Measurements from ENCODE around the gene NFAT5. TPM values are rescaled to one million over a fixed set of nuclear protein-coding genes. Genes with fewer than 3 reads are reported as not detected.

NFAT5 gene
- total RNA-seq, 1 experiment from 2014 or later = 38.2 TPM

- H2AFZ ChIP-seq = no peak overlapping the region
- no TSS peak for BruUV-seq (replicated peaks)
- peaks cover 87% of the 10 kb centered on the region for H4K20me1 ChIP-seq (ENCODE audit: insufficient read depth)
- CTCF ChIA-PET = no interaction called here
- H3K79me2 ChIP-seq (ENCODE audit: low read depth) = peaks cover 99% of the 10 kb centered on the region
- DNase-seq = no peak
- POLR2A ChIA-PET (ENCODE audit: unreplicated experiment) = no interaction called here
- H3K27ac ChIP-seq = no peak overlapping the region
- no peak overlapping the region for H3K4me3 ChIP-seq
- H3K4me1 ChIP-seq (replicated peaks; ENCODE audit: insufficient read depth) = peaks cover 31% of the 10 kb centered on the region
- H3K9me3 ChIP-seq (ENCODE audit: insufficient read depth, low read depth) = no peaks in the 10 kb centered on the region
- H3F3A ChIP-seq (ENCODE audit: insufficient read depth, low read depth) = peaks cover 62% of the 10 kb centered on the region
- H3K9me2 ChIP-seq (ENCODE audit: insufficient read depth) = no peaks in the 10 kb centered on the region
- intact Hi-C loops (cut with micrococcal nuclease; ENCODE audit: unreplicated experiment) = no loop called here
- H3K36me3 ChIP-seq (ENCODE audit: low read depth) = no peaks in the 10 kb centered on the region; the same call in 1 of the 2 replicates
- H3K27me3 ChIP-seq (ENCODE audit: insufficient read depth, low read depth) = no peaks in the 10 kb centered on the region
- no peak for TF ChIP-seq EZH2 (IDR thresholded peaks at IDR 0.05; ENCODE audit: low read depth)
- no peak for TF ChIP-seq CTCF (conservative IDR thresholded peaks at IDR 0.05)
- H3K4me2 ChIP-seq = no peak overlapping the region
Observed at GRCh38 chr16:69616082-69616481, 50.3 kb downstream of the NFAT5 start.

DNA sequence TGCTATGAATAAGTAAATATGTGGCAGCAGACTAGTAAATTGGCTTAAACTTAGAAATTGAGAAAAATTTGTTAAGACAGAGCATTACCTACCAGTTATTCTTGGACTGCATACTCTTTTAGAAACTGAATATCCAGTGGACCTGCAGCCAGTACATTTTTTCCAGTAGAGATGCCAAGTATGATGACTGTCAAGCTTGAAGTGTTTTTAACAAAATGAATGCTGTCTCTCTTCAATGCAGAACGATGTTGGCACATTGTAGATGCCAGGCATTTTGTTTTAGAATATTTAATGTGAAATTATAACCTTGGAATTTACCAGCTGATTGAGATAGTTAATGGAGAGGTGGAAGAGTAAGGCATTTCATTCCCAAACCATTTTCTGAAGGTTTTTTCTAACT is 52.5 kb downstream of the NFAT5 start:
- ChIA-PET CTCF (no interaction called here), POLR2A (ENCODE audit: unreplicated experiment) (no interaction called here)
- no peak for TF ChIP-seq CTCF (conservative IDR thresholded peaks at IDR 0.05)
- Histone ChIP-seq H3K27ac (no peak overlapping the region; the same call in 1 of the 2 replicates), H2AFZ (no peak overlapping the region), H3F3A (ENCODE audit: insufficient read depth, low read depth) (peaks cover 55% of the 10 kb centered on the region), H3K4me1 (replicated peaks; ENCODE audit: insufficient read depth) (peaks cover 9% of the 10 kb centered on the region), H3K9me3 (ENCODE audit: insufficient read depth, low read depth) (no peaks in the 10 kb centered on the region), H3K4me2 (no peak overlapping the region), H4K20me1 (ENCODE audit: insufficient read depth) (peaks cover 83% of the 10 kb centered on the region), H3K27me3 (ENCODE audit: insufficient read depth, low read depth) (no peaks in the 10 kb centered on the region), H3K9me2 (ENCODE audit: insufficient read depth) (no peaks in the 10 kb centered on the region), H3K79me2 (ENCODE audit: low read depth) (peaks cover 98% of the 10 kb centered on the region), H3K36me3 (ENCODE audit: low read depth) (no peaks in the 10 kb centered on the region; the same call in 1 of the 2 replicates), H3K4me3 (no peak overlapping the region)
- BruUV-seq (replicated peaks) = no TSS peak
- intact Hi-C loops (cut with micrococcal nuclease; ENCODE audit: unreplicated experiment) = no loop called here
- no peak for DNase-seq

- H3K27me3 ChIP-seq (ENCODE audit: insufficient read depth, low read depth) = no peaks in the 10 kb centered on the region
- no peaks in the 10 kb centered on the region for H3K9me3 ChIP-seq (ENCODE audit: insufficient read depth, low read depth)
- H3K4me2 ChIP-seq = no peak overlapping the region
- H3K9me2 ChIP-seq (ENCODE audit: insufficient read depth) = no peaks in the 10 kb centered on the region
- intact Hi-C loops (cut with micrococcal nuclease; ENCODE audit: unreplicated experiment) = no loop called here
- DNase-seq = no peak
- H3K27ac ChIP-seq = no peak overlapping the region; the same call in 1 of the 2 replicates
- H2AFZ ChIP-seq = no peak overlapping the region
- H3K36me3 ChIP-seq (ENCODE audit: low read depth) = no peaks in the 10 kb centered on the region; the same call in 1 of the 2 replicates
- no TSS peak for BruUV-seq (replicated peaks)
- no peak overlapping the region for H3K4me3 ChIP-seq
- CTCF ChIA-PET = no interaction called here
- peaks cover 79% of the 10 kb centered on the region for H4K20me1 ChIP-seq (ENCODE audit: insufficient read depth)
- POLR2A ChIA-PET (ENCODE audit: unreplicated experiment) = no interaction called here
- peaks cover 96% of the 10 kb centered on the region for H3K79me2 ChIP-seq (ENCODE audit: low read depth)
- peaks cover 5% of the 10 kb centered on the region for H3K4me1 ChIP-seq (replicated peaks; ENCODE audit: insufficient read depth)
- TF ChIP-seq CTCF (conservative IDR thresholded peaks at IDR 0.05) (no peak), EZH2 (IDR thresholded peaks at IDR 0.05; ENCODE audit: low read depth) (no peak)
- peaks cover 54% of the 10 kb centered on the region for H3F3A ChIP-seq (ENCODE audit: insufficient read depth, low read depth)
Observed at GRCh38 chr16:69618721-69619120, 53.0 kb downstream of the NFAT5 start.

Measured in PC-9 (cell line).